GM08714 (cell line): ENCODE measurements around the gene MAPK10.
"Not testable (repeated sequence)": the region's sequence is repeated elsewhere in the genome, so short reads cannot be mapped to it uniquely, and the experiment has no call there.

Experiments
- H3K4me3 ChIP-seq: fragments of 200-500 bp; sonication (Bioruptor generic); 2 replicates; pipeline ENCODE4 v1.5.1; 2014; ENCODE audit warnings: mild to moderate bottlenecking, low read length, inconsistent platforms
- ZNF274 ChIP-seq: IDR thresholded peaks from 2 replicates; pipeline ENCODE4 v1.6.1; 2012; ENCODE audit warnings: mild to moderate bottlenecking, low read depth, low read length

The MAPK10 gene

DNA sequence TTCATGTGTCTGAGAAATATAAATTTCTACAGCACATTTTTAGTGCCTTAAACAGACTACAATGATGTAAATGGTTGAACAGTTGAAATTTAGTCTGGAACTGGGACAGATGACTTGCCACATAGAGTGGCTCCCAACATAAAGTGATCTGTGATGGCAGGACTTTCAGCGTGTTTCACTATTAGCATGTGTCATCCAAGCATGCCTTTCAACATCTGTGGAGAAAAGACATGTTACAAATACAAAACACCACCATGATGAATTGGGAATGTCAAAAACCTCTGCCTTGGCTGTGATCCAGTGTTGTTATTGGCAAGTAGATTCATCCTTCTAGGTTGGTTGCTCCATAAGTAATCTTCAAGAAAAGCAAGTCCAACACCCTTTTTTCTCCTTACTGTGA, 348.7 kb downstream of the MAPK10 start:
- H3K4me3 ChIP-seq, result no peak overlapping the region
- no peak for TF ChIP-seq ZNF274

DNA sequence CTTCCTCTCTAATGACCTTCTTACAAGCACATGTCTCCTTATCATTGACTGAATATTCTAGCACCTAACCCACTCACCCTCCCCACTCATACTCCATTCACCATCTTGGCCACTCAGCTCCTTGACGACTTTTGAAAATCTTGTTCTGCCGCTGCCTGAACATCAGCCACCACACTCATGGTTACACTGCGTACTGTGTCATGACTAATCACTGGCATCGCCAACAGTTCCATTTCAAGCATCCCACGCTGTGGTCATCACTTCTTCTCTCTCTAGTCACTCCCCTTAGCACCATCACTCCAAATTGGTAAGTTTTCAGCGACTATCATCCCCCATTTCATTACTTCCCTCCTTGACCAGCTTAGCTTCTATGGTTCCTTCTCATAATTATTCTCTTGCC, 352.8 kb downstream of the MAPK10 start:
- TF ChIP-seq ZNF274, result no peak
- no peak overlapping the region for H3K4me3 ChIP-seq

DNA sequence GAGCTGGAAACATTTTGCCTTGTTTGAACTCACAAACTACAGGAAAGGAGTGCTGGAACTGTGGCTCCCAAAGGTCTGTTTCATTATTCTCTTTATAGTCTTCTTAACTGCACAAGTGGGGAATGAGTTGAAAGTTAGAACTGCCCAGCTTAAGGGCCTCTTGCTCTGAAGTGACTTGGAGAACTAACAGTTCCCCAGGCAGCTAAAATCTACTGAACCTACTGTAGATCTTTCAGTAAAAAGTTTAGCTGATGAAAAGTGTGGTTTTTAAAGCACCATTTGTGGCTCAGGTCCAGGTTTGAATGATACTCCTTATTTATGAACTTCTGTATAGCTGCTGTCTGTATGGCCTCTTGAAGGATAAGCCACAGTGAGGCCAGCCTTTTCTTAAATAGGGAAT, 353.8 kb downstream of the MAPK10 start:
- no peak for TF ChIP-seq ZNF274
- H3K4me3 ChIP-seq, result no peak overlapping the region

DNA sequence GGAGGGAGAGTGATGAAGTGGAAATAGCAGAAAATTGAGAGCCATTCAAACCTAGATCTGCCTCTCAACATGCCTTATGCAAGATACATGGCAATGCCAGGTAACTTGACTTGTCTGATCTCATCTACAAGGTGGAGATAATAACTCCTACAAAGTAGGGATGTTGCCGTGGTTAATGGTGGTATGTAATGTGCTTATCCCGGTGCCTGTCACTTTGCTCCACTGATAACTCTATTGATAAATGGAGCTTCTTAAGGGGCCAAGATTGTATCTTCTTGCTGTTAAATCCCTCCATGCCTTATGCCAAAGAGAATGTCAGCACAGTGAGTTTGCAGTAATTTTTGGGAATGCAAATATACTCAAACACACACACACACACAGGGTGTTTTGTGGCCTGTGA, 355.8 kb downstream of the MAPK10 start:
- no peak overlapping the region for H3K4me3 ChIP-seq
- no peak for TF ChIP-seq ZNF274

DNA sequence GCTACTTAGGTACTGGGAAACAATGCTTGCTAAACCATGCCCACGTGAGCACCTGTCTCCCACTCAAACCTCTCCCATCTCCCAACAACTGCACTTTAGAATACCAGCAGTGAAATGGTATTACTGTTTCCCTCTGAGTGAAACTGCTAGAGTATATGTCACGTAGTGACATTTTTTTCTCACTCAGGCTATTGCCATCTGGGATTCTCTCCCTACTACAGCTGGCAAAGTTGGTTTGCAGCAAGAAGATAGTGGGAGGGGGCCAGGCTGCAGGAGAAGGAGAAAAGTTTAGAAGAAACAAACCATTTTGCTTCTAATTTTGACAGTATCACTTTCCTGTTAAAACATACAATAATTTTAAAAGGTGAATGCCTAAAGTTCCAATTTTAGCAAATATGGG, 358.3 kb downstream of the MAPK10 start:
- TF ChIP-seq ZNF274, result no peak
- no peak overlapping the region for H3K4me3 ChIP-seq

DNA sequence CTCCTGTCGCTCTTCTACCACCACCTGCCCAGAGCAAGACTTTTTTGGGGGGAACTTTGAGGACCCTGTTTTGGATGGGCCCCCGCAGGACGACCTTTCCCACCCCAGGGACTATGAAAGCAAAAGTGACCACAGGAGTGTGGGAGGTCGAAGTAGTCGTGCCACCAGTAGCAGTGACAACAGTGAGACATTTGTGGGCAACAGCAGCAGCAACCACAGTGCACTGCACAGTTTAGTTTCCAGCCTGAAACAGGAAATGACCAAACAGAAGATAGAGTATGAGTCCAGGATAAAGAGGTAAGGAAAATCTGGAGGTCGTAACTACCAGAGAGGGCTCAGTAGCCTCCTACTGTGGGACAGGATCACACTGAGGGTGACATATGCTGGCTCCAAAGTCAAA, 364.5 kb downstream of the MAPK10 start:
- TF ChIP-seq ZNF274, result no peak

DNA sequence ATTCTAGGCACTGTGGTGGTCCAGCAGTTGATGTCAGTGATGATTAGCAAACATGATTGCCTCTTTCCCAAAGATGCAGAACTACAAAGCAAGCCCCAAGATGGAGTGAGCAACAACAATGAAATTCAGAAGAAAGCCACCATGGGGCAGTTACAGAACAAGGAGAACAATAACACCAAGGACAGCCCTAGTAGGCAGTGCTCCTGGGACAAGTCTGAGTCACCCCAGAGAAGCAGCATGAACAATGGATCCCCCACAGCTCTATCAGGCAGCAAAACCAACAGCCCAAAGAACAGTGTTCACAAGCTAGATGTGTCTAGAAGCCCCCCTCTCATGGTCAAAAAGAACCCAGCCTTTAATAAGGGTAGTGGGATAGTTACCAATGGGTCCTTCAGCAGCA, 365.3 kb downstream of the MAPK10 start:
- no peak overlapping the region for H3K4me3 ChIP-seq
- TF ChIP-seq ZNF274, result no peak

More for the DNA sequence above, 364.5 kb downstream of the MAPK10 start:
- no peak overlapping the region for H3K4me3 ChIP-seq

DNA sequence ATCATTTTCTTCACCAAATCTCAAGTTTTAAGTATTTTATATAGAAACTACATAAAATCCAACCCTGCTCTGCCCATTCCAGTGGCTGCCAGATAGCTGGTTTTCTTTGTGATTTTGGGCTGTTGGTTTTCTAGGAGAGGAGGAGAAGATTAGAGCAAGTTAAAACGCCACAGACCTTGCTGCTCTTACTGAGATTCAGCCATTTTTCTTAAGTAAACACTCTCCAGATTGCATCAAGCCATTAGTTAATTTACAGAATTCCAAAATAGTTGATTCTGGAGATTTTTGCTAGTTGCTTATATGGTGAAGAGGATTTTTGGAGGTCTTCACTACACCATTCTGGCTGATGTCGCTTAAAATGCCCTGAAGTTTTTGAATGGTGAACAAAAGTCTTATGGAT, 366.2 kb downstream of the MAPK10 start:
- H3K4me3 ChIP-seq, result no peak overlapping the region
- no peak for TF ChIP-seq ZNF274

DNA sequence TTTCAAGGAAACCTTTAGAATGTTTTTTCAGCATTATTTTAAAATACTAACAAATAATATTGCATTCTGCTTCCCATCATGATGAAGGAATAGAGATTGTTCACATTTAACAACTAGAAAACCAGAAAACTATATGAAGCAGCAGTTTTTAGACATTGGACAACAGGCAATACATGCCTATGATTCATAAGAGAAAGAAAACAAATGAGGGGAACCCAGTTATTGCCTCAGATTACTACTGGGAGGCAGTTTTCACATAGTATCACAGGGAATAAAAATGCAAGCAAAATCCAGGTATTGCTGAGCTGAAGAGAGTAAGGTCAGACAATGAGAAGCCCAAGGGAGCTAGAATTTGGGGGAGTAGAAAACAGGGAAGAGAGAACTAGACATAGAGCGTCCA, 373.6 kb downstream of the MAPK10 start:
- no peak for TF ChIP-seq ZNF274
- H3K4me3 ChIP-seq, result no peak overlapping the region

DNA sequence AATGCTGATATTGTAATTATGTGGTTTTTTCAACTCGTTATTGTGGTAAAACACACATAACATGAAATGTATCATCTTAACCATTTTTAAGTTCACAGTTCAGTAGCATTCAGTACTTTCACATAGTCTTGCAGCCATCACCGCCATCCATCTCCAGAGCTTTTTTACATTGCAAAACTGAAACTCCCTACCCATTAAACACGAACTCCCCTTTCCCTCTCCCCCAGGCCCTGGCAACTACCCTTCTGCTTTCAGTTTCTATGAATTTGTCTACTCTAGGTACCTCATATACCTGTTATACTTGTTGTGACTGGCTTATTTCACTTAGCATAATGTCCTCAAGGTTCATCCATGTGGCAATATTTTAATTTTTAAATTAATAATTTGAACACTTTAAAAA, 380.6 kb downstream of the MAPK10 start:
- H3K4me3 ChIP-seq, result no peak overlapping the region
- no peak for TF ChIP-seq ZNF274

DNA sequence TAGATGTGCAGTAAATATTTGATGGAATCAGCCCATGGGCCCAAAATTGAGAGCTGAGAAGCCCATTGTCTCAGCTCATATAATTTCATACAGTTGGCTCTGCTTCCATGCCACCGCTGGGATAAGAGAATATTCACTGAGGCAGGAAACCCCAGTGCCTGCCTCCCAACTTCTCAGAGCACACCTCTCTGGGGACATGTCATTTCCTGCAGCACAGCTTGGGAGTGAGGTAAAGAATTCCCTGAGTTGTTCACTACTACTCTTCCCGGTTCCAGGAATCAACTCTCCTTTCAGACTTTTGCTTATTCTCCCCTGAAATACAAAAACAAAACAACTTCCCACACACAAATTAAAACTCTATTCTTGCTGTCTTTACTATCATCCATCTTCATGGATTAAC, 389.3 kb downstream of the MAPK10 start:
- TF ChIP-seq ZNF274, result no peak
- no peak overlapping the region for H3K4me3 ChIP-seq

DNA sequence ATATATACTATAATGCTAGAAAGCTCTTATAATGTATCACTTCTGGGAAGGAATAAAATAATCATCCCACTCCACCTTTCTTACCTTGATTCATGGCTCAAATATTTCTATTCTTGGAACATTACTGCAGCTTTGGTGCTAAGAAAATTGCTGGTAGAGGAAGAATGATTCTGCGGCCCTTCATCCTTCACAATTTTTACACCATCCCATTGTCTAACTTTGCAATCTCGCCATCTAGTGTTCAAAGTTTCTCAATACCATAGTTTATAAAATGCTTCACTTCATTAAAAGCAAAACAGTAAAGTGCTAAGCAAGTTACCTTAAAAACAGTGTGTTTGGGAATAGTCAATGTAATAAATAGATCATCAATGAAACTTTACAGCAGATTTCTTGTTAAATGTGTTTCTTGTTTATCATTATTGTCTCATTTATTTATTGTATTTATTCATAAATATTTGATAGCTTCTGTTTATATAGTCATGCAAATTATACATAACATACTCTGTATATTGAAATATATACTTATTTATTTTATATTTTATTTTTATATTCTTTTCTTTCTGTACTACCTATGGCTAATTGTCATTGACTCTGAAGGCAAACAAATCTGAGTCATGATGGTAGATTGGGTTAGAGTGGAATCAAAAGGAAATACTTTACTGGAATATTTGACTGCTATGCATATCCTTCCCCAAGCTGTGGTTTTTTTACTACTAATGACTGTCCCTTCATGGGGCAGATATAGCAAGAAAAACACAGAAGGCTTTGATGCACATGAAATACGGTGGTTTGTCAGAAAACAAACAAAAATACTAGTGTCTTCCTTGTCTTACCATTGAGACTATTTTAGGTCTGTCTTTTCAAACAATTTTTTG, 390.7 kb downstream of the MAPK10 start:
- no peak for TF ChIP-seq ZNF274
- no peak overlapping the region for H3K4me3 ChIP-seq

DNA sequence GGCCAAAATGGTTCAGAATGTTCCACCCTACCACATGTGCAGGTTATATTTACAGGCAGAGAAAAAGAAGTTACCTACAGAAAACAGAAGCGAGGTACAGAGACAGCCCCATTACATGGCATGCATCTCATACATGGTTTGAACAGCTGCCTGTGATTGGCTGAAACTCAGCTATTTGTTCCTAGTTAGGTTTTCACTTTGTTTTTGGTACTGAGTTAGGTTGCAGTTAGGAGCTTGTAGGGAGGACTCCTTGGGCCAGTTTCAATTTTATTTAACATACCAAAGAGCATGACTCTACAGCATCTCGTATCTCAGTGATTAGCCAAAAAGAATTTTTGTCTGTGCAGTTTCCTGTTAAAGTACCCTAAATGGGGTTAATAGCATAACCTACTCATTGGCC, 392.0 kb downstream of the MAPK10 start:
- no peak for TF ChIP-seq ZNF274
- H3K4me3 ChIP-seq, result no peak overlapping the region

DNA sequence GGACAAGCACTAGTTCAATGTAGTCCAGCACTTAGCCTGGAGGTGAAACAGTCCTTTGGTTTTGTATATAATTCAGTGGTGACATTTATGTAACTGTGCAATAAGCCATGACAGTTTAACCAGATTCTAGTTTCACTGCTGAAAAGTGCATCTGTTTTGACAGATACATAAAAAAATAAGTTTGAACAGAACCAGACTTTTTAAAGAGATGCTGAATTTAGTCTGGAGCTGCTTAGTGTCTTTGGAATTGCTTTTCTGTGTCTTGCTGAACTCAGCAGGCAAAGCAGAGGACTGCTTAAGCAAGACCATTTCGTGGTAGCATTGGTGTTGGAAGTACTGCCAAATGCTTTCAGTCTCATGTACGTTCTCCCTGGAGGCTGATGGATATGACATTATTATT, 393.5 kb downstream of the MAPK10 start:
- TF ChIP-seq ZNF274, result no peak
- H3K4me3 ChIP-seq, result no peak overlapping the region

DNA sequence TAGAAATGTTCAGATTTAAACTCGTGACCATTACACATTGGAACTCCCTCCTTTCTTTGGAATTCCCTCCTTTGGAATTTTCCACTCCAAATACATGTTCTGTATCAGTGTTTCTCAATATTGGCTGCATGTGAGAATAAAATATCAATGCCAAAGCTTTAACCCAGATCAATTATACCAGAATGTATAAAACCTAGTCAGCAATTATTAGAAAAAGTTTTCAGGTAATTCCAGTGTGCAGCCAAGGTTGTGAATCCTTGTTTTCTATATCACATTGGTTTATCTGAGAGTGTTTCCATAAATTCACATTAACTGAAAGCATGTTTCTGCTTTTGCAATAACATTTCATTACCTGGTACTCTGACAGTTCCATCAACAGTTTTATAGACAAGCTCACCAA, 394.3 kb downstream of the MAPK10 start:
- no peak overlapping the region for H3K4me3 ChIP-seq
- TF ChIP-seq ZNF274, result no peak

DNA sequence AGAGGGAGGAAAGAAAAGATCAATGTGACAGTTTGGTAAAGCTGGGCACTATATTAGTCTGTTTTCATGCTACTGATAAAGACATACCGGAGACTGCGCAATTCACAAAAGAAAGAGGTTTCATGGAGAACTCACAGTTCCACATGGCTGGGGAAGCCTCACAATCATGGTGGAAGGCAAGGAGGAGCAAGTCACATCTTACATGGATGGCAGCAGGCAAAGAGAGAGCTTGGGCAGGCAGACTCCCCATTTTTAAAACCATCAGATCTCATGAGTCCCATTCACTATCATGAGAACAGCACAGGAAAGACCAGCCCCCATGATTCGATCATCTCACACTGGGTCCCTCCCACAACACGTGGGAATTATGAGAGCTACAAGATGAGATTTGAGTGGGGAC, 394.8 kb downstream of the MAPK10 start:
- H3K4me3 ChIP-seq, result not testable (repeated sequence)
